Measurements from ENCODE around the gene CARD11.

CARD11 gene

GRCh38 chr7:2966466-2967078 is 77.1 kb downstream of the CARD11 start:
- TF ChIP-seq, protein P1, sequence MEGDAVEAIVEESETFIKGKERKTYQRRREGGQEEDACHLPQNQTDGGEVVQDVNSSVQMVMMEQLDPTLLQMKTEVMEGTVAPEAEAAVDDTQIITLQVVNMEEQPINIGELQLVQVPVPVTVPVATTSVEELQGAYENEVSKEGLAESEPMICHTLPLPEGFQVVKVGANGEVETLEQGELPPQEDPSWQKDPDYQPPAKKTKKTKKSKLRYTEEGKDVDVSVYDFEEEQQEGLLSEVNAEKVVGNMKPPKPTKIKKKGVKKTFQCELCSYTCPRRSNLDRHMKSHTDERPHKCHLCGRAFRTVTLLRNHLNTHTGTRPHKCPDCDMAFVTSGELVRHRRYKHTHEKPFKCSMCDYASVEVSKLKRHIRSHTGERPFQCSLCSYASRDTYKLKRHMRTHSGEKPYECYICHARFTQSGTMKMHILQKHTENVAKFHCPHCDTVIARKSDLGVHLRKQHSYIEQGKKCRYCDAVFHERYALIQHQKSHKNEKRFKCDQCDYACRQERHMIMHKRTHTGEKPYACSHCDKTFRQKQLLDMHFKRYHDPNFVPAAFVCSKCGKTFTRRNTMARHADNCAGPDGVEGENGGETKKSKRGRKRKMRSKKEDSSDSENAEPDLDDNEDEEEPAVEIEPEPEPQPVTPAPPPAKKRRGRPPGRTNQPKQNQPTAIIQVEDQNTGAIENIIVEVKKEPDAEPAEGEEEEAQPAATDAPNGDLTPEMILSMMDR (IDR thresholded peaks at IDR 0.05; ENCODE audit: extremely low read depth, insufficient read depth, missing control alignments), result no peak
- DNase-seq (ENCODE audit: low spot score), result no peak
- in situ Hi-C loops (cut with MboI; ENCODE audit: low pct_unique_long_range_greater_than_20kb, low sequenced_read_pairs, unreplicated experiment), result no loop called here

DNA sequence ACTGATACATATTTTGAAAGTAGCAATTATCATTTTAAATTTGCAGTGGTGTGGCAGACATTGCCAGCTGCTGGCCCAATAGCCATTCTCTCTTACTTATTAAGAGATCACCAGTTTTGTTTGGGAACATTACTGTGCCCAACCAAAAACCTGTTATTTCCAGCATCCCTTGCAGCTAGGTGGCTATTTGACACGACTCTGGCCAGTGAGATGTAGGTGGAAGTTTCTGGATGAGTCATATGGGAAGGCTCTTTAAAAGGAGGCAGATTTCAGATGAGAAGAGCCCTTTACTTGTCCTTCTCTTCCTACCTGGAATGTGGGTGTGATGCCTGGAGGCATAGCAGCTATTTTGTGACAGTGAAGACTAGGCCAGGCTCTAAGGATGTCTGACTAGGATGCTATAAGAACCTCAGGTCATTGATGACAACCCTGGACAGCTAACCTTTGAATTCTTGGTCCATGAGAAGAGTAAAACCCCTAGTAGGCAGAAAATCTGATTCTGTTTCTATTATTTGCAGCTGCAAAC is 77.9 kb downstream of the CARD11 start:
- TF ChIP-seq, protein P1 (IDR thresholded peaks at IDR 0.05; ENCODE audit: extremely low read depth, insufficient read depth, missing control alignments), result no peak
- DNase-seq (ENCODE audit: low spot score), result no peak
- in situ Hi-C loops (cut with MboI; ENCODE audit: low pct_unique_long_range_greater_than_20kb, low sequenced_read_pairs, unreplicated experiment), result no loop called here

DNA sequence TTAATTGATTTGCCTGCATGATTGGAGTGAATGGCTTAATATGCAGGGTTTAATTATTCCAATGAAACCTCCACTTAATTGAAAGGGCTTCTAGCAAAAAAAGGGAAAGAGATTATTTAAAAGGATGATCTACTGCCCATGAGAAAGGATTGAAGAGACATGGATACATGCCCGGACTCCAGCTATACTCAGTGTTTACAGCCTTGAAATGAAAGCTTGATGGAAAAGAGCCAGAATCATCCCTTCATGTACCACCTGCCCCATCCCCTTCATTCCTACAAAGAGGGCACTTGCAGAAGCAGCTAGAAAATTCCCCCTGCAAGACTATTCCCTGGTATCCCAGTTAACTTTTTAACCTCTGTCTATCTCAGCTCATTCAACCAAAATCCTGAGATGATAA is 78.4 kb downstream of the CARD11 start:
- TF ChIP-seq, protein P1 (IDR thresholded peaks at IDR 0.05; ENCODE audit: extremely low read depth, insufficient read depth, missing control alignments), result no peak
- no peak for DNase-seq (ENCODE audit: low spot score)
- in situ Hi-C loops (cut with MboI; ENCODE audit: low pct_unique_long_range_greater_than_20kb, low sequenced_read_pairs, unreplicated experiment), result no loop called here

GRCh38 chr7:2964208-2964607 is 79.5 kb downstream of the CARD11 start:
- TF ChIP-seq, protein P1 (IDR thresholded peaks at IDR 0.05; ENCODE audit: extremely low read depth, insufficient read depth, missing control alignments), result no peak
- DNase-seq (ENCODE audit: low spot score), result no peak
- in situ Hi-C loops (cut with MboI; ENCODE audit: low pct_unique_long_range_greater_than_20kb, low sequenced_read_pairs, unreplicated experiment), result no loop called here

GRCh38 chr7:2962865-2963264 is 80.8 kb downstream of the CARD11 start:
- TF ChIP-seq, protein P1 (IDR thresholded peaks at IDR 0.05; ENCODE audit: extremely low read depth, insufficient read depth, missing control alignments), result no peak
- in situ Hi-C loops (cut with MboI; ENCODE audit: low pct_unique_long_range_greater_than_20kb, low sequenced_read_pairs, unreplicated experiment), result no loop called here
- DNase-seq (ENCODE audit: low spot score), result no peak

DNA sequence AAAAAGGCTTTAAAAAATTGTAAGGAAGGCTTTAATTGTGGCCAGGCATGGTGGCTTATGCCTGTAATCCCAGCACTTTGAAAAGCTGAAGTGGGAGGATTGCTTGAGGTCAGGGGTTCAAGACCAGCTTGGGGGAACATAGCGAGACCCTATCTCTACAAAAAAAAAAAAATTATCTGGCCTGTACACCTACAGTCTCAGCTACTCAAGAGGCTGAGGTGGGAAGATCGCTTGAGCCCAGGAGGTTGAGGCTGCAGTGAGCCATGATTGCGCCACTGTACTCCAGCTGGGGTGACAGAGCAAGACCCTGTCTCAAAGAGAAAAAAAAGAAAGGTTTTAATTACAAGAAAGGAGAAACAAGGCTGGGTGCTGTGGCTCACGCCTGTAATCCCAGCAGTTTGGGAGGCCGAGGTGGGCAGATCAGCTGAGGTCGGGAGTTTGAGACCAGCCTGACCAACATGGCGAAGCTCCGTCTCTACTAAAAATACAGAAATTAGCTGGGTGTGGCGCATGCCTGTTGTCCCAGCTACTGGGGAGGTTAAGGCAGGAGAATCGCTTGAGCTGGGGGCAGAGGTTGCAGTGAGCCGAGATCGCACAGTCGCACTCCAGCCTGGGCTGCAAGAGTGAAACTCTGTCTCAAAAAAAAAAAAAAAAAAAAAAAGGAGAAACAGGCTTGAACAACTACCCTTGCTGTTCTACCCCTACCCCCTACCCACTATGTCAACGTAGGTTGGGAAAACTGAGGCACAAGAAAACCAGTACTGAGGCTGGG is 83.7 kb downstream of the CARD11 start:
- TF ChIP-seq, protein P1 (IDR thresholded peaks at IDR 0.05; ENCODE audit: extremely low read depth, insufficient read depth, missing control alignments), result no peak
- DNase-seq (ENCODE audit: low spot score), result no peak
- in situ Hi-C loops (cut with MboI; ENCODE audit: low pct_unique_long_range_greater_than_20kb, low sequenced_read_pairs, unreplicated experiment), result no loop called here

Measured in GM13977 (cell line).